GM21528 (cell line): ENCODE data around the gene MACROD2.

ENCODE experiments used
- ATAC-seq: cut with Tn5 transposase; IDR thresholded peaks from one replicate; pipeline ENCODE4 v1.9.1; 2021; ENCODE audit warnings: mild to moderate bottlenecking, moderate library complexity; ENCODE audit not compliant: unreplicated experiment, low FRiP score

The MACROD2 gene

GRCh38 chr20:15699431-15700146 is 1704.3 kb downstream of the MACROD2 start:
- ATAC-seq, result no peak

GRCh38 chr20:15700147-15700765 is 1704.9 kb downstream of the MACROD2 start:
- ATAC-seq, result no peak

DNA sequence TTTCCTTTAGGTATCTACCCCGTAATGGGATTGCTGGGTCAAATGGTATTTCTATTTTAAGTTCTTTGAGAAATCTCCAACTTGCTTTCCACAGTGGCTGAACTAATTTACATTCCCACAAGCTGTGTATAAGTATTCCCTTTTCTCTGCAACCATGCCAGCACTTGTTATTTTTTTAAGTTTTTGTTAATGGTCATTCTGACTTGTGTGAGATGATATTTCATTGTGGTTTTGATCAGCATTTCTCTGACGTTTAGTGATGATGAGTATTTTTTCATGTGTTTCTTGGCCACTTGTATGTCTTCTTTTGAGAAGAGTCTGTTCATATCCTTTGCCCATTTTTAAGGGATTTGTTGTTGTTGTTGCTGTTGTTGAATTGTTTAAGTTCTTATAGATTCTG is 1706.8 kb downstream of the MACROD2 start:
- ATAC-seq, result no peak

GRCh38 chr20:15703171-15703911 is 1708.0 kb downstream of the MACROD2 start:
- no peak for ATAC-seq

- no peak for ATAC-seq
These were observed 1710.7 kb downstream of the MACROD2 start for GRCh38 chr20:15705975-15706374.

DNA sequence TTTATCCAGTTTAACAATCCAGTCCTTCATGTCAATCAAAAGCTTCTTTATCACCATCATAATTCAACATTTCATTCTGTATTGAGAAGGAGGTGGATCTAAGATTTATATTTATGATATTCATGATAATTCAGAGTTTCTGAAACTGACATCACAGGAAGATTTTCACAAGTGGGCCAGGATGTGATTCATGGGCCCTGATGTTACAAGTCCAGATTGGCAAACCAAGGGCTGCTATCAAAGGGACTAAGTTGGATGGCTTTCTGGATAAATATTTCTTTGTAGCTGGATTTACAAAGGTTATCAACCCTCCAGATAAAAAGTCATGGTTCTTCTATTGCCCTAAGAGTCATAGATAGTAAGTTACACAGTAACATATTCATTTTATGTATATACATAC is 1711.4 kb downstream of the MACROD2 start:
- ATAC-seq, result no peak

- ATAC-seq, result no peak
These were observed 1713.8 kb downstream of the MACROD2 start for GRCh38 chr20:15708984-15709598.

DNA sequence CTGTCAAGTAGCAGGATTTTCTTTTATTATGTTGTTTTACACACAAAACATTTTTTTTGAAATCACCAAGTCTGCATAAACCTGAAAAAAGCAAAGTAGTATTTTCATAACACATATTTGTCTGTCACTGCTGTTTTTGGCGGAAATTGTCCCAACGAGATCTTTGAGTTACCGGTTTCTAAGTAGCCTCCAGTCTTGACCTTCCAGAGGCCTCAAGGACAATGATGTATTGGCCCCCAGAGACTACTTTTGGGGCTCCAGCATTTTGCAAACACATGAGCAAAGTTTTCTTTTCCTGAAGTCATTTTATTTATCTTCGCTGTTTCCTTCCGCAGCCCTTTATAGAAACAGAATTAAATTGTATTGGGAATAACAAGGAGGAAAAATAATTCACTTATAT is 1715.3 kb downstream of the MACROD2 start:
- no peak for ATAC-seq

DNA sequence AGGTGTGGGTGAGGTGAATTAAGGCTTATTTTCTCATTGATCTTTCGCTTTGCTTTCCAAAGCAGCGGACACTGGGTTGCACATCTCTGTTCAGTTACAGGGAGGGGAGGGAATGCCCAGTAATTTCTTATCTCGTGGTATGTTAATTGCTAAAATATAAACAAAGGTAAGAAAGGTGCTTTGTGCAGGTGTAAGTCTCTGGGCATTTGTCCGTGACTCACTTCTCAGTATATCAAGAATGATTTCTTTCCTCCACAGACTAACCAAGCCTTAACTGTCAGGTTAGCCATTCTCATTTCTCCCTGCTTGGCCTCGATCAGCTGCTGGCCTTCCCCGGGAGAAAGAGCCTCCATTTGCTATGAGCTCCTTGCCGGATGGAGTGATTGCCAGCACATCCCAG is 1715.9 kb downstream of the MACROD2 start:
- no peak for ATAC-seq

- no peak for ATAC-seq
These were observed 1720.9 kb downstream of the MACROD2 start for GRCh38 chr20:15716256-15716655.

DNA sequence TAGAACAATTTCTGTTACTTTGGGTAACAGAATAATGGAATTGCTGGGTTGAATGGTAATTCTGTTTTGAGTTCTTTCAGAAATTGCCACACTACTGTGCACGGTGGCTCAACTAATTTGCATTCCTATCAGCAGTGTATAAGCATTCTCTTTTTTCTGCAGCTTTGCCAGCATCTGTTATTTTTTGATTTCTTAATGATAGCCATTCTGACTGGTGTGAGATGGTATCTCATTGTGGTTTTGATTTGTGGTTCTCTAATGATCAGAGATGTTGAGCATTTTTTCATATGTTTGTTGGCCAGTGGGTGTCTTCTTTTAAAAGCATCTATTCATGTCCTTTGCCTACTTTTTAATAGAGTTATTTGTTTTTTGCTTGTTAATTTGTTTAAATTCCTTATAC is 1731.1 kb downstream of the MACROD2 start:
- ATAC-seq, result no peak

- ATAC-seq, result no peak
These were observed 1738.7 kb downstream of the MACROD2 start for GRCh38 chr20:15734052-15734451.

- no peak for ATAC-seq
These were observed 1743.7 kb downstream of the MACROD2 start for GRCh38 chr20:15739035-15739434.

- ATAC-seq, result no peak
These were observed 1744.9 kb downstream of the MACROD2 start for GRCh38 chr20:15740046-15740775.

DNA sequence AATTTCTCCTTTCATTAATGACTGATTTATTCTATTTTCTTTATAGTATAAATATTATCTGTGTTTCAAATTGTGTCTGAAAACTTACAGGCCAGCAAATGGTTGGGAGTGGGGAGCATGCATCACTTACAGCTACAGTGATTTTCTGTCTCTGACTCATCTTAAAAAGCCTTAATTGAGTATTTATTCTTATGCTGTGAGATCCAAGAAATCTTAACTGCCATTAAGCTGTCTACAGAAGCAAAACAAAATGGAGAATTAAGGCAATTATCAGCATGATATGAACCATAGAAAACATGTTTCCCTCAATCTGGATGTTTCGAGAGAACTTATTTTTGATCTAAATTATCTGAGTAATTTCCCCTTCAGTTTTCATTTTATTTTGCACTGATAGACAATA is 1746.8 kb downstream of the MACROD2 start:
- ATAC-seq, result no peak

DNA sequence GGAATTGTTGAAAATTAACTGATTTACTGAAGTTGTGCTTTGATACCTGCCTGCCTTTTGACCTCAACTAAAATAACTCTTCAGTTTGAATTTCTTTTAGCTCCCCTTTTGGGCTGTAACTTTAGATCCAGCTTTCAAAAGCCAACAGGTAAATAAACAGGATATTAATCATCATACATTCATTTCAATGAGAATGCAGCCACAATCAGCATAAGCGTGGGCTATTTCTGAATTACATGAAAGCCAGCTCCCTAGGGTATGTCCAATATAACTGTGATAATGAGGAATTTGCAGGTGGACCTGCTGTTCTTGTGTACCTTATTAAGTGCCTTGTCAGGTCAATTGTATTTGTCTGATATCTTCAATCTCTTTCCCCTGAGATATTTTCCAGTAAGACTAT is 1747.3 kb downstream of the MACROD2 start:
- no peak for ATAC-seq

GRCh38 chr20:15756002-15756753 is 1760.9 kb downstream of the MACROD2 start:
- no peak for ATAC-seq

GRCh38 chr20:15756754-15757115 is 1761.4 kb downstream of the MACROD2 start:
- no peak for ATAC-seq

- ATAC-seq, result no peak
These were observed 1764.3 kb downstream of the MACROD2 start for GRCh38 chr20:15759594-15759993.
